NCI-H1417 treated with DMSO at 0.1 percent for 48 hours (cell line): ENCODE results near the gene PPP1R2C.

Experiments
- DNase-seq: peaks from one replicate; lab custom pipeline; 2025; lab: John Stamatoyannopoulos, UW

The PPP1R2C gene

DNA sequence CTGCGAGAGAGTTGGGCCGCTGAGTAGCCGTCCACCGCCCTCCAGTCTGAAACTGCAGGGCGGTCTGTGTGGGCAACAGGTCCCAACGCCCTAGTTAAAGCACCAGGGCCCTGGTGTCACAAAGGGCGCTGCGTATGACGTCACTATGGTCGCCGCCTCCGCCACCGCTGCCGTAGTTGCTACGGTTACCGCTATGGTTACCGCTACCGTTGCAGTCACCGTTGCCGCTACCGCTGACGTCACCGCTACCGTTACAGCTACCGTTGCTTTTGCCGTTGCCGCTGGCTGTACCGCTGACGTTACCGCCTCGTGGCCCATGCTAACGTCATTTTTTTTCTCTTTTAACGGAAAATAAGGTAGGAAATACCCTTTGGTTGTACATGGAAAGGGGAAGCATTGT, at the start of gene PPP1R2C:
TSS of gene PPP1R2C (minus strand) at position 68 of the 400 bp plus-strand sequence. CDS start 84 bp downstream, outside the sequence.
- no peak for DNase-seq

DNA sequence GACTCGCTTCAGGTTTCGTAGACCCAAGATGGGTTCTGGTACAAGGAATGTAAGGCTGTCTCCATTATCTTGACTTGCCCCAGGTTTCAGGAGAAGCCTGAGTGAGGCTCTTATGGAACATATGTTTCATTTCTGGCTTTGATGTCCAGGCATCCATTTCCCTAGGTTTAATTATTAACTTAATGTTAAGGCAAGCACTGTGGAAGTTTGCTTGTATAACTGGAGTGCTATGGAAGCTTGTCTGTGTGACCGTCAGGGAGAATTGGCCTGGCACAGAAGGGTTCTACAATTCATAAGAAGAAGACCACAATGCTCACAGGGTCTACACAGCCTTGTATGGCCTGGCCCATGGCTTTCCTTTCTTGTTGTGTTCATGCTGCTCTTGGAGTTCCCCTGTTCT, 47.2 kb upstream of the PPP1R2C start:
- no peak for DNase-seq

DNA sequence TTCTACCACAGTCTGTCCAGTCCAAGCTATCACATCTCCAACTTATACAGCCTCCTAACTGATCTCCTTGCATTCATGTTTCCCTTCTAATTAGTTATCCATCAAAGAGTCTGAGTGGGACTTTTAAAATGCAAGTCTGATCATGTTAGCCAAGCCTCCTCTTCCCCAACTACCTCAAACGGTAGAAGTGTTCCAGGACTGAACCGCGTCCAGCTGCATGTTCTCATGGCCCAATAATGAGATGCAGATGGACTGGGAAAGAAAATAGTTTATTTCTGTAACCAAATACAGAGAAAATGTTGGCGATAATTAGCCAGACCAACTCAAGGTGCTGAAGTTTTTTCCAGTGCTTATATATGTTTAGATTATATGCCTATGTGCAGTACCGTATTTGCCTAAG, 46.6 kb upstream of the PPP1R2C start:
- DNase-seq = no peak

DNA sequence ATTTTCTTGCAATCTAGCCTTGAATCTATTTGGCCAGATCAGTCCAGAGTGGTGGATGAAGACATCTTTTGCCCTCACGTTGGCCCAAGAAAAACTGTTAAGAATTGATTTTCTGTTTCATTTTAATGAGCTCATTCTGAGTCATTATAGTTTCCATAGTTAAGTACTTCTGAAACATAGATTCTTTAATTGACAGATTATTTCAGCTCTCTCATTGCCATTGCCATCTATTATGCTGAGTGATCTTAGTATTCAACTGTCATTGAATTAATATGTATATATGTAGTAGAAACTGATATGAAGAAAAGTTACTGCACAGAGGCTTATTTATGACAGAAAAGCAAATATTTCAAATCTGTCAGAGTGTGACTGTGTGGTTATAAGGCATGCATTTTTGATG, 45.5 kb upstream of the PPP1R2C start:
- no peak for DNase-seq

DNA sequence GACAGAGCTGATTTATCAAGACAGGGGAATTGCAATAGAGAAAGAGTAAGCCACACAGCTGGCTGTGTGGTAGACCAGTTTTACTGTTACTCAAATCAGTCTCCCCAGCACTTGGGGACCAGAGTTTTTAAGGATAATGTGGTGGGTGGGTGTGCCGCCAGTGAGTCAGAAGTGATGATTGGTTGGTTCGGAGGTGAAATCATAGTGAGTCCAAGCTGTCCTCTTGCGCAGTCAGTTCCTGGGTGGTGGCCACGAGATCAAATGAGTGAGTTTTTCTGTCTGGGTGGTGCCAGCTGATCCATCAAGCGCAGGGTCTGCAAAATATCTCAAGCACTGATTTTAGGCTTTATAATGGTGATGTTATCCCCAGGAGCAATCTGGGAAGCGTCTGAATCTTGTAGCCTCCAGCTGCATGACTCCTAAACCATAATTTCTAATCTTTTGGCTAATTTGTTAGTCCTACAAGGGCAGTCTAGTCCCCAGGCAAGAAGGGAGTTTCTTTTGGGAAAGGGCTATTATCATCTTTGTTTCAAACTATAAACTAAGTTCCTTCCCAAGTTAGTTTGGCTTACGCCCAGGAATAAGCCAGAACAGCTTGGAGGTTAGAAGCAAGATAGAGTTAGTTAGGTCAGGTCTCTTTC, 44.0 kb upstream of the PPP1R2C start:
- no peak for DNase-seq

DNA sequence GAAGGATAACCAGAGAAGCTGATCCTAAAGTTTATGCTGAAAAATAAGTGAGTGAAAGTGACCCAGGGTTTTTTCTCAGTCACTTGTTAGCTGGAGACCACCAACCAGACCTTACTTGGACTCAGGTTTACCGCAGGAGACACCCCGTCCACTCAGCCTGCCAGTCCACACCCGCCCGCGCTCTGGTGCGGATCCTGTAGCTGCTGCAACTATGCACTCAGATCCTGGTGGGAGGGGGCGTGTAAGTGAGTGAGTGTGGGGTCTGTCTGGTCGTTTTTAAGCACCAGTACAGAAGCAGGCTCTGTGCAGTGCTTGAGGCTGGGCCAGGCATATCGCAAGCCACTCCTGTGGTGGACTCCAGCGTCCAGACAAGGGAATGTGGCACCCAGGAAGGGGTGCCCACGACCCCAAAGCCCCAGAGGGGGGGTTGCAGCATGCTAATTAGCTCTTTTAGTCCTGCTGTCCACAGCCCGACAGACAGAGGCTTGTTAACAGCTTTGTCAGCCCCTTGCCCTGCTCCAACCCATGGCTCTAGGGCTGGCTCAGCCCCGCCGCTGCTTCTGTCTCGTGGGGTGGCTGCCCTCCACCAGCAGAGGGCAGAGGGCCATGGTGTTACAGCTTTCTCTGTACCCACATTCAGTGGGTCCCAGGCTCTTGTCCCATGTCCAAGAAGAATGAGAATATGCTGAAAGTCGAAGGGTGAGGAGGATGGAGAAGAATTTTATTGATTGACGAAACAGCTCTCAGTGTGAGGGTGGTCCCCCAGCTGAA, 40.4 kb upstream of the PPP1R2C start:
- DNase-seq = no peak

DNA sequence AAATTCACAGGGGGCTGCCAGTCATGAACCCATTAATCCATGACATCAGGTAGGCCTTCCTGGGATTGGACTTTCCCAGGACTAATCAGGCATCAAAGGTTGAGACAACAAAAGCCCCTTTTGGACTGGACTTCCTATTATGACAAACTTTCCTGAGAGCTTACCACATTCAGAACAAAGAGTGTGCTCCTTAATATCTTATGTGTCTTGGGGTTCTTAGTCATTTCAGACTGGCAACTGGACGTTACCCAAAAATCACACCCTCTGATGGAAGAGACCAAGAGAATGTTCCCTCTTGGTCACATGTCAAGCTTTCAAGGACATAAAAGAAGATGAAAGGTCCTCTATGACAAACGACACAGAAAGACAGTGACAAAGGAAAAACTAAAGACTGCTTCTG, 31.6 kb upstream of the PPP1R2C start:
- DNase-seq = no peak

DNA sequence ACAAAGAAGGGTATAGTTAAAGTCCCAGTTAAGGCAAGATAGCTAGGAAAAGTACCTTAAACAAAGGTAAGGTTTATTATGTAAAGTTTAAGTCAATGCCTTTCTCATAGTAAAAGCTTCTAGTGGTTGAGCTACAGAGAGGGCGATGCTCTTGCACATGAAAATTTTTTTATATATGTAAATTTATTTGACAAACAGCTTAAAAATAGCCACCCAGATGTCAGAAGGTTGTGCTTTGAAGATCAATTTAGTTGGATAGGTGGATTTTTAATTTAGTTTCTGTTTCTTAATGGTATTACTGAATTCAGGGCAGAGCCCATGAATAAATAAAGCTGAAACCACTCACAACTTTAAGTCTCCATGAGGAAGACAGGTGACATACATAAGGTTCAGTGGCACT, 29.4 kb upstream of the PPP1R2C start:
- no peak for DNase-seq

DNA sequence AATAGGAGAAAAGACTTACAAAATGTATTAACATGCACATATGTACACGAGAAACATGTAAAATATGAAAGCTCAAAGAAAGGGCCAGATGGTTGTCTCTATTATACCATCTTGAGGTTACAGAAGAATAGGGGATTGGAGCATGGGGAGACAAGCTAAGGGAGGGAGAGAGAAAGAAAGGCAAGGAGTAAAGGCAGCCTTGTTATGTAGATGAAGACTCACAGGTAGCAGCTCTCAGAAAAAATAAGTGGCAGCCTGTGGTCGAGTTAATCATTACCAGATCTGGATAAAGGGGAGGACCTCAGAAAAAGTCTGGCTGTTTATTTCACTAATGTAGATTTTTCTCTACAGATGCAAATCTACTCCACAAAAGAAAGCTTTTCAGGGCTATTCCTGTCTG, 26.6 kb upstream of the PPP1R2C start:
- no peak for DNase-seq

DNA sequence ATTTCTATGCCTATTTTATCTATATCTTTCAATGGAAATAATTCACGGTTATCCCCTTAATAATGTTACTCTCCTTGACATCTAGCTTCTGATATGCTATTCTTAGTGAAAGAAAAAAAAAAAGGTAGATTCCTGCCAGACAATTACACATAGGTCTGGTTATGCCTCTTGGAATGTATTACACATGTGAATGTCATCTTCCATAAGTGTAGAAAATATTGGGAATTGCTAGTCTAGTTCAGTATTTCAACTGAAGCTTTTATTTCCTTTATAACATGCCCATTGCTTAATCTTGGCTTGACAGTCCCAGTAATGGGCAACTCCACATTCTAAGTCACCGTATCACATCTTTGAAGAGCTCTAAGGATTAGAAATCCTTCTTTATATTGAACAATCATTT, 25.4 kb upstream of the PPP1R2C start:
- DNase-seq = no peak

DNA sequence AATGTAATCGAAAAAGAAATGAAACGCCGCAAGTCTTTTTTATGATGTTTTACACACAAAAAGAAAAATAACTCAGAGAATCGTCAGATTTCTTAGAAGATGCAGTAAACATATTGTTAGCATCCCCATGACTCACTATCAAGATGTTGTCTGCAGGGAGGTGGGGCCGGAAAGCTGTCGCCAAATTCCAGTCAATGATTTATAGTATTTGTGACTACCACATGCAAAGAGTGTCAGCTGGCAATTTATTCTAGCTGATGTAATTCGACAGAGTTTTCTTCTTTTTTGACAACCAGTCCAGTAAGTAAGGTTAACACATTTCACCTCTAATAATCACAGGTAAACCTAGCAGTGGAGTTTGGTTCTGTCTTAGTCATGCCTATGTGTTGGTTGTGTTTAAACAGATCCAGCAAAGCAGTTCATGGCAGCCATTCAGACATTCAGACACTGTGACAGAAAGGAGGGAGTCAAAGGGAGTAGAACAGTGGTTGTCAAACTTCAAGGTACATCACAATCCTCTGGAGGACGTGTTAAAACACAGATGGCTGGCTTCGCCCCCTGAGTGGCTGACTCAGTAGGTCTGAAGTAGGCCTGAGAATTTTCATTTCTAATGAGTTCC, 19.8 kb upstream of the PPP1R2C start:
- no peak for DNase-seq

DNA sequence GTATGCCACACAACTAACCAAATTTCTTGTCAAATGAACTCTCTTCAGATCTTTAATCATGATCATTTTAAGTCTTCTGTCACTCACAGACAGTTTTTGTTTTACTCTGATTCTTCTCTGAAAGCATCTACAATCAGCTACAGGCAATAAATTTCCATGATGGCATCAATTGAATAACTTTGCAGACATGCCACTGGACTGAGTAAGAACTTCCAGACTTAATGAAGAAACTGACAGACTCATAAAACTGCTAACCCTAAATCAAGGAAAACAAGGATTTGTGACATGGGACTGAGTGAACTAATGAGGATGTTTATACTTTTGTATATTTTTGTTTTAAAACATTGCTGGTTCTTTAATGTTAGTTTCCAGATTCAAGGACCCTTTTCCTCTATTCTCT, 5.5 kb upstream of the PPP1R2C start:
- no peak for DNase-seq

DNA sequence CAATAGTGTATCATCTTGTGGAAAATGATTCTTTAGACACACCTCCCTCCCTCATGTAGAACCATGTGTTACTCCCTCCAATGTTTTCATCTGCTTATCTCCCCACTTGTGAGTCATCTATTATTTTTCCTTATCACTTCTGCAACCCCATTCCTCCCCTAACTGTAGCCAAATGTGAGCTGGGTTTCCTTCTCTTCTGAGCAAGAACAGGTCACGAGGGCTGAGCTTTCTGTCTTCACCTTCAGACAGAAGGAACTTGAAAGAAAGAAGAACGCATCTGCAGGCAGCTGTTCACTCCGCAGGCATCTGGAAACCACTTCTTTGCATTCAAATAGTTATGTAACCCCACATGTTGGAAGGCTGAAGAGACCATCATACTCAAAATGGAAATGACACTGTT, 1.8 kb downstream of the PPP1R2C start:
- no peak for DNase-seq

DNA sequence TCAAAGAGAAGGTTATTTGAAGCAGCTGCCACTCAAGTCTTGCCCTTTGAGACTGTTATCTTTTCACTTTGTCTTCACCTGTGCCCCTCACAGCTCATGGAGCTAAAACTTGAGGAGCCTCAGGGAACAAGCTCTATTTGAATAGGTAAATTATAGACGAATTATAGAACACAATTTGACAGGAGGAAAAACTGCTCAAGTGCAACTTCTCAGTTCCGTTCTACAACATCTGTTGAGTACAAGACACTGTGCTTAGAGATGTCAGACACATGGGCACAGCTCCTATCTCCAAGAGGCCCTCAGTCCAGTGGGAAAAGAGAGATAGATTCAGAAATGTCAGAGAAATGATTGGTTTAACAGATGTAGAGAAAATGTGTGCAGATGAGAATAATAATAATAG, 5.1 kb downstream of the PPP1R2C start:
- no peak for DNase-seq

DNA sequence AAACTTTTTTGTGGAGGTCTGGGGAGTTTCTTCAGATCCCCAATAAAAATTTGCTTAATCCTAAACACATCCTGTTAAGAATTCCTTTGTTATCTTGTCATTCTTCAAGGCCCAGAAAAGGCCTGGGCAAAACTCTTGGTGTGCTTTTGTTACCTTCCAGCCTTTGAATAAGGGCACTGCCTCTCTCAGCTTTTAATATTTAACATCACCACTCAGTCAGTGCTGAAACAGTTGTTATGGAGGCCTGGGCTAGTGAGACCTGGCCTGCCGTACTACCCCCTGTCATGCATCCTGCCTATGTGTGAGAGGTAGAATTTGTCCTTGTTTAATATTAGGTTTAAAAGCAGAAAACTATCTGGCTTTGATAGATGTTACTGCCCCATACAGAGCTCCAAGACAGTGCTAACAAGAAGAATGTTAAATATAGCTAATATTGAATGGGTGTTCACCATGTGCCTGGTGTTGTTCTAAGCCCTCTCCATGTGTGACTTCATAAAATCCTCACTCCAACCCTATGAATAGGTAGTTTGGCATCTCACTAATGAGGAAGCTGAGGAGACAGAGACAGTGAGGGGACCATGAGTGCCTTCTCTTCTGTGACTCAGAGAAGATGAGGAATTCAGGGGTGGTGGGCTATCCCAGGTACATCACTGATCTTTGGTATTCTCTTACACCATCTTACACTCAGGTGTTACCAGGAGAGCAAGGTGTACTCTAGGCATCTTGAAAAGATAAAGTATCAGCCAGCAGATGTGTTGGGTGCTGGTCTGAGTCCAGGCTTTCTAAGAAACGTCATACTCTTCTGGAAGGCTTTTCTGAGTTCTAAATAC, 6.2 kb downstream of the PPP1R2C start:
- no peak for DNase-seq

DNA sequence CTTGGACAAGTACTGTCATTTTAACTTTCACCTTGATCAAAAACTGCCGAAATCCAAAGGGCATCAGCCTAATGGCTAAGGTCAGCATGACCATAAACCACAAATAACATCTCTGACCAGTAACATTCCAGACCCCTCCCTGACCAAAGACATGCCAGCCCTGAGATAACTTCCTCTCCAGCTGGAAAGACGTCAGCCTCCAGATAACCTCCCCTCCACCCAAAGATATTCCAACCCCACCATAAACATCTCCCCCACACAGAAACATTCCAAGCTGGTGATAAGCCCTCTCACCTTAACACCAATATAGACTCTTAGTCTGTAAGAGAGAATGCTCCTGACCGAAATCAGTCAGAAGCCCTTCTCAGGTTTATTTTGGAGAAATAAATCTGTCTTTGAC, 7.4 kb downstream of the PPP1R2C start:
- DNase-seq = no peak

DNA sequence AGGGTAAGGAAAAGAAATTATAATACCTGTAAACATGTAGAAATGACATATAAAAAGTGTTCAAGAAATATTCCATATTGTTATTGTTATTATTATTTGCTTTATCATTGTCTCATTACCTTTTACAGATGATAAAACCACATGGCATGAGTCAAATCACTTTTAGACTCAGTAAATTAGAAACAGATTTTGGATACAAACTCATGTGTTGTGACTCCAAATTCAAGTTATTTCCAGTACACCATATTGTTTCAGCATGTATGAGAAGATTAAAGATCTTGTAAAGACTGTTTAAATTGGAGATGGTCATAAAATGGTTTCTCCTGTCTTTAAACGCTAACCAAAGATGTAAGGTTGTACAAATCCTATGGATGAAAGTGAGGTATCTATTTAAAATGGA, 18.1 kb downstream of the PPP1R2C start:
- no peak for DNase-seq

DNA sequence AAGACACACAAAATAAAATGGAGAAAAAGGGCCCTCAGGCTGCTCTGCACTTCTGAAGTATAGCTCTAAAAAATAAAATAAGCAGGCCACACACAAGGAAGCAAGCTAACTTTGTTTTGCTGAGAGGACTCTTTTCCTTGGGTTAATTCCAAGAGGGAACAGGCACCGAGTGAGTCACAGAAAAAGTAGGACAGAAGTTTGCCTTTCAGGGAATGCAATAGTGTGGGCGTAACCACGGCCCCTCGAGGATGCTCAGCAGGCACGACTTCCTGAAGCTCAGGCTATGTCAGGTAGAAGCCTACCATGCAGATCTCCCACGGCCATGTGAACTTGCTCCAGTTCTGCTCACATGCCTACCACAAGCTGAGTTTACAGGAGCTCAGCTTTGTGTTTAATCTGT, 22.1 kb downstream of the PPP1R2C start:
- no peak for DNase-seq

DNA sequence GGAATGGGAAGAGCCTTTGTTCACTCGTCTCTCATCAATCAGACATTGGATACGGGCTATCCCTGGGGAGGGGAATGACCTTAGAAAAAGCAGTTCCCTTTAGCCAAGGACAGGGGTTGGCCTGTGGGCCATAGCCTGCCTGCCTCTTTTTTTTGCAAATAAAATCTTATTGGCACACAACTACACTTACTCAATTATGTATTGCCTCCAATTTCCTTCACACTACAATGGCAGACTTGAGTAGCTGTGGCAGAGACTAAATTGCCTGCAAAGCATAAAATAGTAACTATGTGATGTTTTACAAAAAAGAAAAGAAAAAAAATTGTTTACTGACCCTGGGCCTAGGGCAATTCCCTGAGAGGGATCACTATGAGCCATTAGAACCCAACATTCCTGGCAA, 23.4 kb downstream of the PPP1R2C start:
- DNase-seq = no peak

DNA sequence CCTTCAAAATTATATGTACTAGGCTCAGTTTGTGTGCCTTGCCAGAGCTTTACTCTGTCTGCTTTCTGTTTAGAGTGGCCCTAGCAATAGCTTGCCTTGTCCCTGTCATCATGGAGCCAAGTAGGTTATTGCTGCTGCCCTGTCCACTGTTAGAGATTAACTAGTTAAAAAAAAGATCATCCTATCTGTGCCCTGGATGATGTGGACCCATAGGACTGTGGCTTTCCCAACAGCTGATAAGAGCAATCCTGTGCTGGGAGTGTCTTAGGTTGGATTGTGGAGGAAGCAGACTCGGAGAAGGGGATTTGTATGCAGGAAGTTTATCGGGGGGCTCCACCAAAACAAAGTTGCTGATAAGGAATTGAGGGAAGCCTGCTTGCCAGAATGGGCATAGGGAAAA, 23.8 kb downstream of the PPP1R2C start:
- DNase-seq = no peak

DNA sequence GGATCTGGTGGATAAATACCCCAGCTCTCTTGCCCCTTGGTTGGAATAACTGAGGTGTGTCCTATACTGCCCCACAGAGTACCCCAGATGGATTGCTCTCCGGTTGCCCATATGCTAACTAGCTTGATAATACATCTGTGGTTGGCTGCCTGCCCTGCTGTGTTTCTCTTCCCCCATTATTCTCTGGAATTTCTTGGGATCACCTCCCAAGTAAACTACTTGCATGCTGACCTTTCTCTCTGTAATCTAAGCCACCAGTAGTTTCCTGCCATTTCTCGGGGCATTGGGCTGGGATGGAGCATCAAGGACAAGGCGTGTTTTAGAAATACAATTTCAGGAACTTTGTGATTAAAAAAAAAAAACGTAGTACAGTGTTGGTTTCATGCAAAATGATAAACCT, 25.2 kb downstream of the PPP1R2C start:
- DNase-seq = no peak

DNA sequence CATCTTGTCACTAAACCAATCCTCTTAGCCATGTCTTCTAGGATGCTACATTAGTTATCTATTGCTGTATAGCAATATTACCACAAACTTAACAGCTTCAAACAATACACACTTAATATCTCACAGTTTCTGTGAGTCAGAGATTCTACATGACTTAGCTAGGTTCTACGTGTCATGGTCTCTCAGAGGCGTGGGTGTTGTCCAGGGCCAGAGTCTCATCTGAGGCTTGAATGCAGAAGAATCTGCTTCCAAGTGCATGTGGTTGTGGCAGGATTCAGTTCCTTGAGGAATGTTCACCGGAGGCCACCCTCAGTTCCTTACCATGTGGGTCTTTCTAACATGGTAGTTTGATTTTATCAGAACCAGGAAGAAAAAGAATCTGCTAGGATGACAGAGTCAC, 26.4 kb downstream of the PPP1R2C start:
- DNase-seq = no peak
